C1 segment of cervical spinal cord (tissue), 14 donors: ENCODE results near the gene SPRR2F.

Source experiments
- DNase-seq, 14 donors: peaks; one replicate each; lab custom pipeline; 2025; lab: John Stamatoyannopoulos, UW

The SPRR2F gene

DNA sequence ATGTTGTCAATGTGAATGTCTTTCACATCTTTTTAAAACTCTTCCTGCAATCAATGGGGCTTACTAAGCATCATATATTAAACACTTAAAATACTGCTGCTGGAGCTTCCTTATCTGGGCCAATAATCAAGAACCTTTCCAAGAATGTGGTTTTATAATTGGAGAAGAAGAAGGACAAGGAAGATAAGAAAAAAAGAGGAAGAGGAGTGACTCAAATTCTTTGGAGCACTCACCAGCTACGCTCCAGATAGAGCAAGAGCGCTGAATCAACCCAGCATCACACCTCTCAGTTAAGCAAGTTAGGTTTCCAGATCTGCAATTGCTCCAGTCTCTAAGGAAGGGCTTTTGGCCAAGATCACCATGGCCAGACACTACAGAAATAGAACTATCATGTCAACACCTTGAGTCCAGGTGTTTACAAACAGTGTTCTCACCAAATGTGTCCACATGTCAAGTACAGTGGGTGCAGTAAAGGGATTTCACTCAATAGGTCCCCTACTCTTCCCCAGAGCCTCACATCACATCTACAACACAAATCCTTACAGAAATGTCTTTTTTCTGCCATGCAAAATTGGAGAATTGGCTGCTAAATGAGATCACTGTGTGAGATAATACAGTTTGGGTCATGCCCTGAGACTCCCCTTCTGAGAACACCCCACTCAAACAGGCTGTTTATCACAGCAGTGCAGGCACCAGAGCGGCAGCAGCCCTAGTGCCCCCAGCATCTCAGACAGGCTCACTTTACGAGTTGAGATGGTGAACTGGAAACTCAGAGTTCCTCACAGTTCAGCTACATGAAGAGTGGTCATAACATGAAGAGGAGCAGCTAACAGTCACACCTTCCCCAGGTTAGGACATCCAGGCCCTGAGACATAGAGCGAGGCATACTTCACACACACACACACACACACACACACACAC, 40.2 kb downstream of the SPRR2F start:
- DNase-seq, result no peak

DNA sequence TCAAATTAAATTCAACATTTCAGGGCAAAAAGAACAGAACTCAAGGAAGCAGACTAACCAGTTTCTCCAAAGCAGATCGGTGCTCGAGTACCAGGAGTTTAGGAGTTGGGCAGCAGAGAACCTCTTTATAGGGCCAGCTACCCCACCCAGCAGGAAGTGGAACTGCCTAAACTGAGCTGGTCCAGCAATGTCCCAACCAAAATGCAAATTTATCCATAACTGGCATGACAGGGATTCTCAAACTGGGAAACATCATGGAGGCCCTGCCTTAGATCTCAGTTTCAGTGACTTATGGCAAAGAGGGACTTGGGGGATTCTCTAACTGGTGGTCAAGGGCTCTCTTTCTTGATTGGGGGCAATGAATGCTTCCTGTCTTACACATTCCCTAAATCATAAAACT, 41.8 kb downstream of the SPRR2F start, which contains the start of gene SPRR2B:
TSS of gene SPRR2B (minus strand) at position 101 of the 400 bp plus-strand sequence. CDS start 772 bp downstream, outside the sequence.
- DNase-seq, result no peak

DNA sequence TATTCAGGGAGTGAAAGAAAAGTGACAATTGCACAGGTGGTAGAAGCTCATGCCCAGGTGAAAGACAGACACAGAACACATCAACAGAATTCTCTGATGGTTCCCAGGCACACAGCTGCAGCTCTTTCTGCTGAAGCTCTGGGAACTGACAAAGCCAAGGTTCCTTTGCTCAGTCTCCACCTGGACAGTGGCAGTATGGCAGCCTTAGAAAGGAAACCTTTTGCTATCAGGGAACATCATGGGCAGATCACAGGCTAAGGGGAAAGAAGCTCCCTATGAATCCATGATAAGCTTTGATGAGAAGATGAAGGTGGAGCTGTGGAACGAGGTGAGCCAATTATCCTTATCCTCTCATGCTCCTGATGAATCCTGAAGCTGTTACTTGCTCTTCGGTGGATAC, 43.1 kb downstream of the SPRR2F start:
- no peak for DNase-seq
